Stimulated activated CD8-positive, alpha-beta memory T cell treated with anti-CD3 and anti-CD28 coated beads, Interleukin-2, amount 100 ng/mL, for 48 hours (primary cell): ENCODE data around the gene DNAJB9.

ENCODE experiments used
- DNase-seq, 2 donors: peaks; one replicate each; pipeline ENCODE4 v3.0.0-alpha.2; 2020; ENCODE audit warnings: low read depth in 2 of 2

Gene DNAJB9

DNA sequence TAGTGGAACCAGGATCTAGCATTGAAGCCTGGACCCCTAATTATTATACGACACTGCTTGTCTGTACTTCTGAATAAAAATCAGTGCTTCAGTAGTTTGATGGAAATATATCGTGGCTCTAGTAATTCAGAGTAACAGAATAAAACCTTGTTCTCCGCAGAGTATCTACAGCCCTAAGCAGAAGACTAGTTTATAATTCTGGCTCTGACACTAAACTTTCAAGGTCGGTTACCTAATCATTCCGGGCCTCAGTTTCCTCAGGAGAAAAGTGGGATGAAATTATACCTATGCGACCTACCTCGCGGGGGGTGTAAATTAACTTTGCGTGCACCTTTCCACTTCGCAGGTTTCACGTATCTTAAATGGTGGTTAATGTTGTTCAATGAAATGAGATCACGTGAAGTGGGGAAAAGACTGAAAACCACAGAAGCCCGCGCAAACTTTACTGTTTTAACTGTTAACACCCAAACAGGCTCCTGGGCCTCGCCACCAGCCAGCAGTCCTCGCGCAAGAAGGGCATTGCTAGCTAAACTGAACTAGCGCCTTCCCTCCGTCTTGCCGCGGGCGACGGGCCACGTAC, 783 bp upstream of the DNAJB9 start:
- no peak for DNase-seq

DNA sequence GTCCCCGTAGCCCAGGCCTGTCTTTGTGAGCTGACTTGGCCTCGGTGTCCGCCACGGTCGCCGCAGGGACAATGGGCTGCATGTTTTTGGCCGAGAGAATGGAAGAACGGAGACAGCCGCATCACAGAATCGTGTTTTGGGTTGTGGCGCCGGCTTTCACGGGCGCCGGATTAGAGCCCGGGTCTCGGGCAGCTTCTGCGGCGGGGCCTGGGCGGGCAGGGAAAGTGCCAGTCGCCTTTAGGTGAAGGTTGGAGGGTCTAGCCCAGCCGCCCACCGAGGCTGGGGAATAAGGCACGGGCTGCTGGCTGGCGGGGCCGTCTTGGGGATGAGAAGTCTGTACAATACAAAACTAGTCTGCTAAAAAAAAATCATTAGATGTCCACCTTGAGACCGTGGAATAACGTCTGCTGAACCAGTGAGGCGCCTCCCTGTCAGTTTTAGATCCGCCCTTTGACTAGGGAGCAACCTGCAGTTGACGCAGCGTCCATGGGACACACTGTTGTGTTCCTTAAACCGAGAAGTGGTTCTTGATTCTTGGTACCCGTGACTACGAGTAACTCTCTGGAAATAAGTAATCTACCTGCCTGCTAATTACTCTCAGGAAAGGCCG, 577 bp downstream of the DNAJB9 start:
- peak; percentile 11 to 29 for DNase-seq

DNA sequence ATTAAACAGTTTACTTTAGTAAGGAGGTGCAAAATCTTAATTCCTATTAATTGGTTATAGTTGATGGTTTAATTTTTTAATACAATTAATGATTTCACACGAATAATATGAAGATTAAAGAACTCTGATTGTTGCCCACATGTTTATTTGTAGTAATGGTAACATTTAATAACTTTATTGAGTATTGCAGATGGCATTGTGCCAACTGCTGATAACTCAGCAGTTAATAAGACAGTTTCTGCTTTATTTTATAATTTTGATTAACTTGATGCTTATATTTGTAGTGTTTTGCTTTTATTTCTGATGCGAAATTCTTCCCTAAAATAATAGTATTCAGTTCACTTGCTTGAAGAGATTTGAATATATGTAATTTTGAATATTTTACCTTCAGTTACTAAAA, 2.8 kb downstream of the DNAJB9 start:
- no peak for DNase-seq

DNA sequence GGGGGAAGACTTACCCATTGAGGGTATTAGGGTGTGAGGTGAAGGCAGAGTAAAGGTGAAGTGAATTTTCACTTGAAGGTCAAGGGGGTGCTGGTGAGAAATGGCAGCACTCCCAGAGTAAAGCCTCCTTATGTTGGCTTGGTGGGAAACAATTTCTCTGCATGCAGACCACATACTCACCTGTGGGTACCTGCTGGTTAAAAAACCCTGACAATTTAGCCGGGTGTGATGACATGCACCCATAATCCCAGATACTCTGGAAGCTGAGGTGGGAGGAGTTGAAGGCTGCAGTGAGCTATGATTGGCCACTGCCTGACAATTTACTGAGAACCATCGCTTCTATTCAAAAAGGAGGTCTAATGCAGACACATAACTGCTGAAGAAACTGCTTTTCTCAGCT, 5.5 kb downstream of the DNAJB9 start:
- DNase-seq, result no peak

DNA sequence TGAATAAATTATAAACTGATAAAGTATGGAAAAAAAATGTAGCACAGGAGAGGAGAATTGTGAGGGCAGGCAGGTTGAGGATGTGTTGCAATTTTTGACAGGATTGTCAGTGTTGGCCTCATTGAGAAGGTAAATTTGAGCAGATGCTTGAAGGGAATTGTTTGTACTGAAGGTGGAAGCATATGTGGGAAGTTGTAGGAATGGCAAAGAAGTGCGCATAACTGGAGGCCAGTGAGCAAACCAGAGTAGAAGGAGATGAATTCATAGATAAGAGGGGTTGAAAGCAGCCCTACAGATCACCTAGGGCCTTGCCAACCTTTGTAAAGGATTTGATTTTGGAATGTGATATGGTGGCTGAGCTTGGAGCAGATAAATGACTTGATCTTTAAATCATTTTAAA, 6.4 kb downstream of the DNAJB9 start:
- no peak for DNase-seq

DNA sequence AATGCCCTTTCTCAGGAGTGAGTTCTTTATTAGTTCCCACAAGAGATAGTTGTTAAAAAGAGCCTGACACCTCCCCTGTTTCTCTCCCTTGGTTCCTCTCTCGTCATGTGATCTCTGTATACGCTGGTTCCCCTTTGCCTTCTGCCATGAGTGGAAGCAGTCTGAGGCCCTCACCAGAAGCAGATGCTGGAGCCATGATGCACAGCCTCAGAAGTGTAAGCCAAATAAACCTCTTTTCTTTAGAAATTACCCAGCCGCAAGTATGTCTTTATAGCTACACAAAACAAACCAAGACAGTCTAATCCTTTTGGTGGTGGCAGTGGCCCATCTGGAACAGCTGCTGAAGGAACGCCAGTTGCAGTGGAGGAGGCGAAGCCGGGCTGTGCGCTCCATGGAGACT, 9.3 kb downstream of the DNAJB9 start:
- no peak for DNase-seq

DNA sequence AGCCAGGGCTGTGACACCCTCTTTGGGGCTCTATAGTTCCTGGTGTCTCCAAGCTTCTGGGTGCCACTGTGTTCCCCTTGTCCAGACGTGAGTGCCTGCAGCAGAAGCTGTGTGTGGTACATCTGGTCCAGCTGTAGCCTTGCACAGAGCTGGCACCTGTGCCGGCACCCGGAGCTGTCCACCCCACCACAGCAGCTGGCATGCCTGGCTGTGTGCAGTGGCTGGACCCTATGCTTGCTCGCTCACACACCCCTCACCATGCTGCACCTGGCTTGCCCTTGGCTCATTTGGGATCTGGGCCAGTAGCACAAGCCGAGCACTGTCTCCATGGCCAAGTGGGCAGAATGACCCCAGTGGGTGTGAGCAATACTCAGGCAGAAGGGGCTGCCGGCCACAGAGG, 10.6 kb downstream of the DNAJB9 start:
- no peak for DNase-seq

DNA sequence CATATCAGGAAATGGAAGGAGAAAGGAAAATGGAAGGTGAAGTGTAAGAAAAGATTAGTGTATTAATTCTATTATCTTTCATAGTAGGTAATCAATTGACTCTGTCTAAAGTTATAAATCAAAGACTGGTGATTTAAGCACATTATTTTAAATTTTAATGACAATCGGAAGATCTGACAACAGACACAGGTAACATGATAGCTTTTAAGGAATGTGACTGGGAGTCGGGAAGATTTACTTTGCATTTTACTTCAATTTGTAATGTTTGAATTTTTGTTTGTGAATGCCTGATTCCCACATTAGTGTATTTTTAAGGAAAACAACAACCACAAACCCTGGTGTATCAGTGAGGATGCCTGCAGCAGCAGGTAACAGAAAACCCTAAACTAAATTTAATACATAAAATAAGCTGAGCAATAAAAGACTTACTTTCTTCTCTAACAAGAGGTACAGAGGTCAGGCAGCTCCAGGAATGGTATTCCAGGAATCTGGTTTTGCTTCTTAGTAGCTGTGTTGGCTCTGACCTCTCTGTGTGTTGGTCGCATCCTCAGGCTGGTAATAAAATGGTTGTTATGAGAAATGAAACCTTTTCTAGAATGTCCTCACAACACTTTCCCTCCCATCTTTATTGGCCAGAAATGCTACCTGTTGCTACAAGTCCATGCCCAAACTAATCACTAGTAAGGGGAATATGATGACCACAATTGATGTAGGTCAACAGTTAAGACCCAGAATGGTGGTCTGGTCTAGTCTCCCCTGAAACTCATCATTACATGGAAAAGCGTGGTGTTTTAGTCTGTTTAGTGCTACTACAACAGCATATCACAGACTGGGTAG, 12.2 kb downstream of the DNAJB9 start:
- no peak for DNase-seq

DNA sequence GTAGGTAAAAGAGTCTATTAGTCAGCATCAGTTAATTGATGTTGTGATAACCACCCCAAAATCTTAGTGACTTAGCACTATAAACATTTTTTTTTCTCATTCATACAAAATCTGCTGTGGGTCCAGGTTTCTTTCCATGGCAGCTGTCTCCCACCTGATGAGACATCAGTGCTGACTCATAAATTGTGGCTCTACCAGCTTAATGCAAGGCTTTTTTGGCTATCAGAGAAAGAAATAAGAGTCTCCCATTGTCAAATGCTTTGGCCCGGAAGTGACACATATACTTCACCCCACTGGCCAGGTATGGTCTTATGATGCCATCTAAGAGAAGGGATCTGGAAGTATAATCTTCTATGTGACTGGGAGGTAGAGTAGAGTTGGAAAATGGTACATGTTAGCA, 14.5 kb downstream of the DNAJB9 start:
- DNase-seq, result no peak

DNA sequence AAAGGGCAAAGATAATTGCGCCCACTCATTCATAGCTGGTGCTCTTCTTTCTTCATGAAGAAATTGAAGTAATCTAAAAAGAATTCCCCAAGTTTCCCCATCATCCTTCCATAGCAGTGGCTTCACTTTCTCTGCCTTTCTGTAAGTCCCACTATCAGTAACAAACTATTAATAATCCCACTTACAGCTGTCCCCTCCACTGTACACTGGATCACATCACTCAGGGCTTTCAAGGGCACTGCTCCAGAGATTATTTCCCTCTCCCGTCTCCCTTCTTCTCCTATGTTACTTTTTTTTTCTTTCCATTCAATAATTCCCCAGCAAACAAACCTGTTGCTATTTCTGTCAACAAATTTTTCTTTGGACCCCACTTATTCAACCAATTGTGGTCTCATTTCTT, 16.2 kb downstream of the DNAJB9 start:
- no peak for DNase-seq

DNA sequence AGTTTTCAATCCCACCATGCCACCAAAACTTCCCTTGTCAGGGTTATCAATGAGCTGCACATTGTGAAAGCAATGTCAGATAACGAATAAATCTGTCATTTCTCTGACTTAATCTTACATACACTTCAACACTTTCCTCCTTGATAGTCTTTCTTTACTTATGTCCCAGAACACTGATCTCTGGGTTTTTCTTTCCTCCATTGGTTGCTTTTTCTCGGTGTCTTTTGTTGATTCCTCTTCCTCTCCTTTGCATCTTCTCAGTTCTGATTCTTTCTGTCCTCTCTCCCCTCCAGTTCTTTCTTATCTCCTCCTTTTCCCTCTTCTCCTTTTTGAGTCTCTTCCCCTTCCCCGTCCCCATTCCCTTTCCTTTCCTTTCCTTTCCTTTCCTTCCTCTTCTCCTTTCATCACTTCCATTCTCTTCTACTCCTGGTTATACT, 16.6 kb downstream of the DNAJB9 start:
- DNase-seq, result no peak

DNA sequence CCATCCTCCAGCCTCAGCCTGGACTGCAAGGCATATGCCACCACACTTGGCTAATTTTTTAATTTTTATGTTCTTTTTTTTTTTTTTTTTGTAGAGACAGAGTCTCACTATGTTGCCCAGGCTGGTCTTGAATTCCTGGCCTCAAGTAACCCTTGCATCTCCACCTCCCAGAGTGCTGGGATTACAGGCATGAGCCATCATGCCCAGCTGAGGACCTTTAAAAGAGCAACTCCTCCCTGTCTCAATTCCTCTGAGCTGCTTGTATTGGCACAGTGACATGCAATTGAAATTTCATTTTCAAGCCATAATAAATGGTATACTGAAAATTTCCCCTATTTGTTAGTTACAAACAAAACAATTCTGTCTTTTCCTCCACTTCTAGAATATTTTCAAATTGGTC, 19.5 kb downstream of the DNAJB9 start:
- no peak for DNase-seq

DNA sequence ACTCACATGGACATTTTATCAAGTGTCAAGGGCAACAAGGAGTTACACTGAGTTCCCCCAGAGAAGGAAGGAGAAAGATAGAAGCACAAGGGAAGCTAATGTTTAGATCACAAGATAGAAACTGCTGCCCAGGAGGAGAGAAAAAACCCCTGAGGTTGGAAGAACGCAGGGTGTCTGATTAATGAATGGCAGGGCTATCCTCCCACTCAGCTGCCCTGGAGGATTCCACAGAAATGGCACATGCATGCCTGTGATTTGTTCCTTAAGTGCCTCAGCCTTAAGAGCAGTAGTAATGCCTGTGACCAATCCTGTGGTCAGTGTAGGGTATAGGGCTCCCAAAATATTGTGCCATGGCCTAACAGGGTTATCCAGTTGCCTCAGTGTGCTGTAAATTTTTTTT, 20.2 kb downstream of the DNAJB9 start:
- no peak for DNase-seq

DNA sequence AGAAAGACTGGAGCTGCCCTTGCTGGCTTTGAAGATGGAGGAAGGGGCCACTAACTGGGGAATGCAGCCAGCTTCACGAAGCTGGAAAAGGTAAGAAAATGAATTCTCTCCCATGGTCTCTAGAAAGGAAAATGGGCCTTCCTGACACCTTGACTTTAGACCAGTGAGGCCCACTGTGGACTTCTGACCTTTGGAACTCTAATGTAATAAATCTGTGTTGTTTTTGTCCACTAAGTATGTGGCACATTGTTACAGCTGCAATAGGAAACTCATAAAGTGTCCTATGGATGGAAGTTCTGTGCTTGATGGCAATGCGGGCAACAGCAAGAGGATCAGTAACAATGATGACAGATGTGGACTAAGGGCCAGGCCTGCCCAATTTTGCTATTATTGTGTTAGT, 20.9 kb downstream of the DNAJB9 start:
- no peak for DNase-seq

DNA sequence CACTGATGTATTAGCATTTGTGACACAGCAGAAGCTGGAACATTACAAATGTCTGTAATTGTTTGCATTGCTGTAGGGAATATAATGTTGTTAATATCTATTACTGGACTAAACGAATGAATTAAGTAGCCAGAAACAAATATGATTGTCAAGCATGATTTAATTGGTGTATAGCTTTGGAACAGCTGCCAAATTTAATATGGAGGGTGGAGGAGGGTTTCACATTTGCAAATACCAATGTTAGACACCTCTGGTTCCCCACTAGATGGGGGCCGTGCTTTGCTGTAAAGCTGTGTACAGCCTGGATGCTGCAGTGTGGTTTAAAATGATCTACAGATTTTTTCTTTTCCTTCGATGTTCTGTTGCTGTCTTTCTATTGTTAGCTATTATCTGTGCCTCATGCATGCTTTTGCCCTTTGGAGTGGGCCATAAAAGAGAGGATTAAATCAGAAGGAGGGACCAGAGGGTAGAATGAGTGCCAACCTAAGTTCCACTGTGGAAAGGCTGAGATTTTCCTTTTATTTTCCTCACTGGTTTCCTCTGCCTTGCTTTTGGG, 23.1 kb downstream of the DNAJB9 start:
- no peak for DNase-seq

DNA sequence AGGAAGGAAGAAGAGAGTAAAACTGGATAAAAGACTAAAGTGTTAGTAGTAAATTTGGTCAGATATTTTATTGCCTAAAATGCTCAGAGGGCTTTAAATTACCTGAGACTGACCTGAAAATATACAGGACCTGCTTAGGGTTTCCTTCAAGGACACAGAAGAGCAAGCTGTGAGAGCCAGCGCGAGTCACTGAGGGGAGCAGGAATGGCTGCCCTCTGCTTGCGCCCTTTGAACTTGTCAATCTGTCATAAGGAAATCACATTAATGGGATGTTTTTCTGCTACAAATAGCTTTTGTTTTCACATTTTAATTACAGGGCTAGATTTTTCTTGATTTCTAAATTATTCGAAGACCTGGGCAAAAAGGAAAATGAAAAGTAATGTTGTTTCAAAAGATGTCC, 26.9 kb downstream of the DNAJB9 start:
- DNase-seq, result no peak

DNA sequence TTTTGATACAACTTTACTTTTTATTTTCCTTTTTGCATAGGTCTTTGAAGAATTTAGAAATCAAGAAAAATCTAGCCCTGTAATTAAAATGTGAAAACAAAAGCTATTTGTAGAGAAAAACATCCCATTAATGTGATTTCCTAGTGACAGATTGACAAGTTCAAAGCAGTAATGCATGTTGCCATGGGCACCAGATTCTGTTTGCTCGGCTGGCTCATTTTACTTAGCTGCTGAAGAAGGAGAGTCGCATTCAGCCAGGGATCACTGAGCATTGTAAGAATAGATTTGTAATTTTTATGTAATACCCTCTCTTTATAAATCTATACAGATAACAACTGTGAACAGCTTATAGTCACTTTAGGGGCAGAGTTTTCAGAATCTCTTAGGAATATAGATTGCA, 28.5 kb downstream of the DNAJB9 start:
- DNase-seq, result no peak

DNA sequence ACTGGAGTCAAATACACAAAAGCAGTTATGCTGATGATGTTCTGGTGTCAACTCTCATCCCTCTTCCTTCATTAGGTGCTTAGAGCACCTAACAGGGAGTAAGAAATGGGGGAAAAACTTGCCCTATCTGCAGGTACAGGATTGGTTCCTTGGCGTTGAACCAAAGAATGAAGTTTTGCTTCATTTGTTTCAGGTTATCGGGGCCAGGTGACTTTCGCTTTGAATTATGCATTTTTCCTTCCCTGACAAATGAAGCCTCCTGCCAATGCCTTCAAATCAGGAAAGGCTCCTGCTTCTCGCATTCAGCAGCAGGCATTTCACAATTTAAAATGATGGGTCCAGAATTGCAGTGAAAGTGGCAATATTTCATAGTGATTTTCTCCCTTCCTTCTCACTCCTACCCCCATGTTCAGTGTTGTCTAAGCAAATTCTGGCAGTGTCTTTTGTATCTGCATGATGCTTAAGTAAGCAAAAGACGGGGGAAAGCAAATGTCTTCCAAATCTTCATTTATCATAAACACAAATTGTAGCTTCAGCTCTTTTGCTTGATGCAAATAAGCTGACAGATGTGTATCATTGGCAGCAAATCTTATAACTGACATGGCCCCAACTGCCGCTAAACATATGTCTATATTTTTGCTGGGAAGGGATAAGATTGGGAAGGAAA, 29.4 kb downstream of the DNAJB9 start:
- no peak for DNase-seq

DNA sequence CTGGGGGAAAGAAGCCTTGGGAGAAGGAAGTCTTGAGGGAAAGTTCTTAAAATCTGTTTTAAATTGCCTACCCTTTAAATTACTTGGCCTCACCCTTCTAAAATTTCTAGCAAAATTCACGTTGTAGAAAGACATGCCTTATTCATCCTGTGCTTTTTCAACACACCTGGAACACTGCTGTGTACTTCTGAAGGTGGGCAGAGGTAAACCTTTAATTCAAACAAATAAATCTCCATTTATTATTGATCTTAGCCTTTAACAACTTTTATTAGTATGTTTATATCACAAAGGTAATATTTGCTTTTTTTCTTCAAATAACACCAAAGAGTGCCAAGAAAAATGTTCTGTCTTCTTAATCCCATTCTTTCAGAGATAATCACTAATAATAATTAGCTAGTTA, 30.7 kb downstream of the DNAJB9 start:
- DNase-seq, result no peak

DNA sequence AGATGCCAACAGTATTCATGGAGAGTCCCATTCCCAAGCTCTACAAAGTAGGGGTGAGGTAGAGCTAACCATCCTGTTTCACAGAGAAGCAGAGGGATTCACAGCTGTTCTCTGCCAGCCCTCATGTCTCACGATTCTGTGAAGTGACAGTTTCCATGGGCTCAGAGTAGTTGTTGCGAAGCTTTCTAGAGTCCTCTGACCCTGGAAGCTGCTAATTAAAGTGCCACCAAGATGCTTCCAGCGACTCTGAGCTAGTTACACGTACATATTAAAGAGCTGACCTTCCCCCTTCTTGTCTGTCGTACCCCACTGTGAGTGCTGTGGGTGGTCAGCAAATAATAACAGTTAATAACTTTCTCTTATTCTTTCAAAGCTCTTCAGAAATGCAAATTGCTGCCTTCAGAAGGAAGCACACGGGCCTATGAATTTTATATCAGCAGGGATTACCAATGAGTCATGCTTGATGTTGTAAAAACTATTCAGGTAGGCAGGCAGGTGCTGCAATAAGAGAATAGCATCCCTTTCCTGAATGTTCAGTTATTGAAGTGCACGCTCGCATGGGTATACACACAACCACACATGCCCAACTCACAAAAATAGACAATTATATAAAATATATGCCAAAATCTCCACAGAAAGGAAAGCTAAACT, 34.1 kb downstream of the DNAJB9 start:
- DNase-seq, result no peak

DNA sequence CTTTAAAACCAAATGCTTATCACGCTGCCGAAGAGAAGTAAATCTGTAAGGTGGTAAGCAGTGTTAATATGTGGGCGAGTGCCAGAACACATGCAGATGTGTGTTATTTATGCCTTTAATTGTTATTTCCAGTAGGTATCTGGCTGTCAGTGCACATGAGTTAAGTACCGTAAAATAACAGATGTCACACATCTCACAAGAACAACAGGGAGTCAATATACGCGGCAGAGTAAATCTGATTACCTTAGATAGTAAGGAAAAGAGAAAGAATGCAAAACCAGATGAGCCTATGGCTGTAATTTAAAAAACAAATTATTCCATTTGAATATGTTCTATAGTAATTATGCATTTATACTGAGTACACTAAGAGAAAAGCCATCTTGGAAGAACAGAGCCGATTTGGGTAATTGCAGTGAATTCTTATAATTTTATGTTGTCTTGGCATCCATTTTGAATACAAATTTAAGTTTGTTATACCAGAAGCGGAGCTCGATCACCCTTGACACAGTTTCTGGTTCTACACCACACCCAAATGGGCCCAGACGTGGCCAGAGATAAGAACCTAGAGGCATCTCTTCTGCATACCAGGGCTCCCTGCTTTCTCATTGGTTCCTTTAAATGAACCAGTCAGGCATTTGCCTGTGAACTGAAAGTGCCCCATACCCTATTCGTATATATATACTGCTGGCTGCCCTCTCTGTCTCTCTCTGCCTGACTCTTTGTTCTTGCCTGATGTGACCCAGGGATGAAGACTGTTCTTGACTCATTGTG, 34.8 kb downstream of the DNAJB9 start:
- DNase-seq, result no peak
